T follicular helper cell (primary cell): ENCODE data around the gene FGD6.
"Not testable (repeated sequence)": the region's sequence is repeated elsewhere in the genome, so short reads cannot be mapped to it uniquely, and the experiment has no call there.

Experiments used
- DNase-seq: peaks from one replicate; pipeline ENCODE4 v3.0.0-alpha.2; 2020; ENCODE audit warnings: low read depth

The FGD6 gene

DNA sequence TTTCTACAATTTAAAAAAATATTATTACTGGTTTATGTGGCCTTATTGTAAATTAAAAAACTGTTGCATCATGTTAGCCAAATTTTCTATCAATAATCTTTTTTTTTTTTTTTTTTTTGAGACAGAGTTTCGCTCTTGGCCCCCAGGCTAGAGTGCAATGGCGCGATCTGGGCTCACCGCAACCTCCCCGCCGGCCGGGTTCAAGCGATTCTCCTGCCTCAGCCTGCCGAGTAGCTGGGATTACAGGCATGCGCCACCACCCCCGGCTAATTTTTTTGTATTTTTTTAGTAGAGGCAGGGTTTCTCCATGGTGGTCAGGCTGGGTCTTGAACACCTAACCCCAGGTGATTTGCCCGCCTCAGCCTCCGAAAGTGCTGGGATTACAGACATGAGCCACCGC, 16.9 kb upstream of the FGD6 start:
- not testable (repeated sequence) for DNase-seq

DNA sequence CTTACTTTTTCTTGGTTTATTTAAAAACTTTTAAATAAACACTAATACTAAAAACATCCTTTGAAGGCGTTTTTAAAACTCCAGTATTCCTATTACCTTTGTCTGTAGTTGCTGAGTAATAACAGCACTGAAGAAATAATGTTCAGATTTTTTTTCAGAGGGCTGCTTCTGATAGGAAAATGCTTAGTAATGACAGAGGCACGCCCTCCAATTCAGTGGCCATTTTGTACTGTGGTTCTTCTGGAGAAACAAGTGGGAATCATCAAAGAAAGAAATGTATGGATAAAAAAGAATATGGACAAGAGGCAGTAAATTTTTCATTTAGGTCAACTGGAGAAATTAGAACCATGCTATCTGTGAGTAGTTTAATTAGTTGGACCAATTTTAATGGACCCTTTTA, 13.9 kb upstream of the FGD6 start:
- no peak for DNase-seq

DNA sequence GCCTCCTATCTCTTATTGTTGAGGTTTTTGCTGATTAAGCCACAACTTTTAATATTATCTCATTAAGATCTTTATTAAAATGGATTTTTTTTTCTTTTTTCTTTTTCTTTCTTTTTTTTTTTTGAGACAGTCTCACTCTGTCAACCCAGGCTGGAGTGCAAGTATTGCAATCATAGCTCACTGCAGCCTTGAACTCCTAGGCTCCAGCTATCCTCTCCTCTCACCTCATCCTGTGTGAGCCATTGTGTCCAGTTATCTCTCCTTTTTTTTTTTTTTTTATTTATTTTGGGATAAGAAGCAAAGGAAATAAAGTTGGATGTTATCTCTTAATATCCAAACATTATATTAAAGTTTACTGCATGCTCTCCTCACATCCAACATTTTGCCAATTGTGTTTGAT, 13.0 kb upstream of the FGD6 start:
- DNase-seq, result no peak

GRCh38 chr12:95229636-95230035, 12.4 kb upstream of the FGD6 start:
- no peak for DNase-seq

- no peak for DNase-seq
Measured at GRCh38 chr12:95228617-95229016, 11.3 kb upstream of the FGD6 start.

GRCh38 chr12:95227818-95228356, 10.6 kb upstream of the FGD6 start:
- no peak for DNase-seq

- no peak for DNase-seq
Measured at GRCh38 chr12:95225645-95226212, 8.5 kb upstream of the FGD6 start.

DNA sequence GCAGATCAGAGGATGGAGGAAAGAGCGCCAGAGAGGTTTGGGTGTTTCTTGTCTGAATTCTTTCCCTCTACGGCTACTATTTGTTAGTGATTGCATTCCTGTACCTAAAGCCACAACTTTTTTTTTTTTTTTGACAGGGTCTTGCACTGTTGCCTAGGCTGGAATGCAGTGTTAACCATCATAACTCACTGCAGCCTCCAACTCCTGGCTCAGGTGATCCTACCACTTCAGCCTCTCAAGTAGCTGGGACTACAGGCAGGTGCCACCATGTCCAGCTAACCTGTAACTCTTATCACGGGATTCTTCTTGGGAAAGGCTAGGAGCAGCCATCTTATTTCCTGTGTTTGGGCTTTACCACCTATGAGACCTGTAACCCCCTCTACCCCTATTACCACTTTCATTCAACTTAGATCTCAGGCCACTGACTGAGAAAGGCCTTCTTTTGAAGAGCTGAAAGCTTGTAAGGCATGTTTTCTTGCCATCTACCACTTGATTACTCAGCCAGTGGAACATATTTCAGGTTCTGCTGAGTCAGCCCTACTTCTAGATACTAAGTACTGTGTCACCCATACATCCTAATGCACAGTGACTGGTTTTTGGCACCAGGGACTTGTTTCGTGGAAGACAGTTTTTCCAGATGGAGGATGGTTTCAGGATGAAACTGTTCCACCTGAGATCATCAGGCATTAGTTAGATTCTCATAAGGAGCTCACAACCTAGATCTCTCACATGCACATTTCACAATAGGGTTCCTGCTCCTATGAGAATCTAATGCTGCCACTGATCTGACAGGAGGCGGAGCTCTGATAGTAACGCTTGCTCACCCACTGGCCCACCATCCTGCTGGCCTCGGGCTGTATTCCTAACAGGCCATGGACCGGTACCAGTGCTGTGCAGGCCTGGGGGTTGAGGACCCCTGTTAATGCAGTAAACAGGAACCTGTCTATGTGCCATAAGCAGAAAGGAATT, 7.2 kb upstream of the FGD6 start:
- no peak for DNase-seq

GRCh38 chr12:95220726-95221125, 3.5 kb upstream of the FGD6 start:
- DNase-seq, result no peak

- no peak for DNase-seq
Measured at GRCh38 chr12:95220190-95220589, 2.9 kb upstream of the FGD6 start.

DNA sequence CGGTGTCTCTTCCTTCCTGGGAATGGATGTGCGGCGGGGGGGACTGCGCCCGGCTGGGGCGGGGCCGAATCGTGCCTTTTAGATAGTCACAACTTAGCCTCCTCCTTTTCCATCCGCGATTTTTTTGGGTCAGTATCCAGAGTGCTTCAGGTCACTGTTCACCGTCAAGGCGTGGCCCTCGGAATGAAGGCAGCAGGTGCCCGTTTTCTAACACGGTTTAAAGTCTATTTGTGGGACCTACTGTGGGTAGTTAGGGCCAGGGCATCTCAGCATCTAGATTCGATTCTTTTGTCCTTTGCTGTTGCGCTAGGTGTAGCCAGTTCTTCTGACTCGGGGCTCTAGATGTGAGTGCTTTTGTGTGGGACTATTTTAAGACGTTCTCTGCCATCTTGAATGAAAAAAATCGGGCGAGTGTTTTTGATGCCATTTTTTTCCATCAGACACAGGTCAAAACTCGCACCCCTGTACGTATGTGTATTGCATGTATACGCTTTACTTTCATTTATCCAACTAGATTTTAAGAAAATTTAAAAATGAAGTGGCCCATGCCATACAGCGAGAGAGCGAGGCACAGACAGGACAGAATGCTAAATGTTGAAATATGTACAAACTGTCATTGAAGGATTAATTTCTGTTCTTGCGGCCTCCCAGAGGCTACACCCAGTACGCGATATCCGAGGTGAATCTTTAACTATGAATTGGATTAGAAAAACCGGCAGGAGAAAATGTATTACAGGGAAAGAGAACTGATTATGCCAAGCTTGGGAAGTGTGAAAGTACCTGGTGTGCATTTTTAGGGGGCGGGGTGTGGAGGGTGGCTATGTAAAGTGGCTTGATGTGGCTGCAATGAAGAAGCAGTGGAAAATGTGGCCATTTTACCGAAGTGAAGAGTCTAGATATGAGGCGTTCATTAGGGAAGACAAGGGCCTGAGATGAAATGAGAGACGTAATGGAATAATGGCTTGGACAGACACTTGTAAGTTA, 1.2 kb upstream of the FGD6 start:
- peak; percentile 19 for DNase-seq

GRCh38 chr12:95216711-95217376, 423 bp downstream of the FGD6 start:
- DNase-seq, result no peak

- no peak for DNase-seq
Measured at GRCh38 chr12:95215949-95216348, 1.3 kb downstream of the FGD6 start.

- no peak for DNase-seq
Measured at GRCh38 chr12:95214466-95214865, 2.8 kb downstream of the FGD6 start.

DNA sequence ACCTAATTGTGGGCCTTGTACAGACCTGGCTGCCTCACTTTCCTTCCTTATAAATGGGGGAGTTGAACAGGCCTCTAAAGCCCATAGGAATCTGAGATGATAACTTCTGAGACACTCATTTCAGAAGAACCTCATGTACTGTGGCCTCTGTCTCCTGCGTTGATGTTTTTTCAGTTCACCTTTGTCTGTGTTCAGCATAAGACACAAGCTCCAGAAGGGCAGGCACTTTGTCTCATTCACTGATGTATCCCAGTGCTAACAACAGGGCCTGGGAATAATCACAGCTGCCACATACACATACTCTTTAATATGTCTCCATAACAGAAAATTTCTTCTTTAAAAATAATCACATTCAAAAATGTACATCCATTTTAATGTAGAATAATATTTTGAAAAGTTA, 3.3 kb downstream of the FGD6 start:
- DNase-seq, result no peak

GRCh38 chr12:95213119-95213518, 4.1 kb downstream of the FGD6 start:
- no peak for DNase-seq

GRCh38 chr12:95212586-95212985, 4.7 kb downstream of the FGD6 start:
- no peak for DNase-seq

DNA sequence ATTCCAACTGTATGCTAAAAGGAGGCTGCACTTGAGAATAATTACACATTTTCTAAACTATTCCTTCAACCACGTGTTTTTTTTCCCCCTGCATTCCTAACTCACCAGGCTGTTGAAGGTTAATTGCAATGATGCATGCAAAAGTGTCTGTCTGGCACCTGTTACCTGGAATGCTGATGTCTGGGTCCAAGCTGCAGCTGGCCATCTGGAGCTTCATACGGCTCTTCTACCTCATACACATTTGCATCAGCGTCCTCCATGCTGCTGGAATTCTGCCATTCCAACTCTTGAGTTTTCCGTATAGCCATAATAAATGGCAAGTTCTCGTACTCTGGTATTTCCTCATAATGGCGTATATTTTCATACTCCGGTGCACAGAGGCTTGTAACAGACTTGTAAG, 8.6 kb downstream of the FGD6 start:
- DNase-seq, result no peak

DNA sequence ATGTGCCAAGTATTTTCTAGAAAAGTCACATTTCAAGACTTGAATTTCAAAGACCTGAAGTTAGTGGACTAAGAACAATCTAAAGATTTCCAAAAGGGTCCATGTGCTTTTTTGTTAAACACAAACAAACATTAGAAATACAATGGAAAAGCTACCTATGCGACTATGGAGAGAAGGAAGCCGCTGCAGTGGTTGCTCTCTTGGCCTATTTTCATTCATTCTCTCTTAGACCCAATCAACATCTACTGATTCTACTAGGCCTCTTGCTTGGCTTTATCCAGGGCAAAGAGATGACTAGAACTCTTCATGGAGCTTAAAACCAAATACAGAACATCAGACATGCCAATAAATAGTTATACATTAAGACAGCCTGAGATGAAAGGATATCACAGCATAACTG, 9.9 kb downstream of the FGD6 start:
- DNase-seq, result no peak

DNA sequence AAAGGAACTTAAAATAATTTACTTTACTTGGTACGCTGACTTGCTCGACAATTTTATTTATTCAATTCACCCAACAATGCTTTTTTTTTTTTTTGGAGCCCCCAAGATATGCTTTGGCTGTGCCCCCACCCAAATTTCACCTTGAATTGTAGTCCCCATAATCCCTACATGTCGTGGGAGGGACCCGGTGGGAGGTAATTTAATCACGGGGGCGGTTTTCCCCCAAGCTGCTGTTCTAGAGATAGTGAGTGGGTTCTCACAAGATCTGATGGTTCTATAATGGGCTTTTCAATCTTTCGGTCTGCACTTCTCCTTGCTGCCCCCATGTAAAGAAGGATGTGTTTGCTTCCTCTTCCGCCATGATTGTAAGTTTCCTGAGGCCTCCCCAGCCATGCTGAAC, 10.4 kb downstream of the FGD6 start:
- DNase-seq, result no peak

DNA sequence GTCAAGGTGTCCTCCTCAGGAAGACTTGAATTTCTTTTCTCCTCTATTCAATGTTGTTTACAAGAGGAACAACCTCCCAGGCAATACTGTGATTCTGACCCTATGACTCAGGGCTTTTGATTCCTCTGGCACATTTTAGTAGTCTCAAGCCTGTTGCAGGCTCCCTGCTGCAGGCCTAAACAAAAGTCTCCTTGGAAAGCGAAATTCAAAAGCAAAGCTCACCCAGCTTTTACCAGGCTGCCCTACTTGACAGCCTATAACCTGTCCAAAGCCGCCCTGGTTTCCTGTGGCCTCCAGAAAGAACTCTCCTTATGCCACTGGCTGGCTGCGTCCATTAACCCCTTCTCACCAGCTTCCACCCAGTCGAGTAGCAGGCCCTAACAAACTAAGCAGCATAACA, 11.6 kb downstream of the FGD6 start:
- DNase-seq, result no peak
